ENCODE measurements around the gene AASDH. TPM values are rescaled to one million over a fixed set of nuclear protein-coding genes. Genes with fewer than 3 reads are reported as not detected.

Gene AASDH
- polyA plus RNA-seq, 2 of the 4 experiments (the other 2 are of a cell fraction) = 4.8 to 12.2 TPM

DNA sequence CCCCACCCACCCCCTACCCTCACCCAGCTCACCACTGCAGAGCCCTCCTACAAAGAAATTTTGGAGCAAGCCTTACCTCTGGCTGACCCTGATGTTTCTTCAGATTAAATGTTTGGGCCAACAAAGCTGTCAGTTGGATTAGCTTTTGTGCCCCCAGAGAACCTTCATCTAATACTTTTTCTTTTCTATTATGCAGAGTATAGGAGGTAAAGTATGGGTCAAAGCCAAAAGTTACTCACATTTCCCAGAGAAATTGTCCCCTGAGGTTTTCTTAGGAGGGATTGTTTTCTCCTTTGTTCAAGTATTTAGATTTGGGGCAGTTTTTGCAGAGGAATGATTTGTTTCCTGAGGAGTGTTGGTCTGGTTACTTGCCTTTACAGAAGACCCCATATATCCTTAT is 69.5 kb downstream of the AASDH start:
- POLR2A ChIA-PET = no interaction called here
- H3K9me3 ChIP-seq = no peaks in the 10 kb centered on the region
- no peak overlapping the region for H3K4me2 ChIP-seq
- FAIRE-seq = no peak
- 0 out of 3 replicates have a peak, but pooled peaks cover 4% of the 10 kb centered on the region for H3K4me1 ChIP-seq
- no peak for ATAC-seq
- no peak for DNase-seq (ENCODE audit: low read depth in 1 of 2, low spot score in 1 of 2)
- no peak overlapping the region for H3K27ac ChIP-seq
- CTCF ChIA-PET = interaction anchor here (1.0 kb wide), 1 partner anchor 17 kb away, joined by 4 read pairs; no protein-coding TSS in a partner anchor
- no peak for TF ChIP-seq TFCP2L1 (CRISPR knock-in tag; IDR thresholded peaks at IDR 0.05)
- TF ChIP-seq CBX8 (IDR thresholded peaks at IDR 0.05) = no peak
- no peak for TF ChIP-seq ZNF302 (CRISPR knock-in tag; IDR thresholded peaks at IDR 0.05)
- TF ChIP-seq BHLHE40 (IDR thresholded peaks at IDR 0.05; ENCODE audit: low read depth, low read length) = no peak
- no peak for TF ChIP-seq RFX5 (IDR thresholded peaks at IDR 0.05)
- TF ChIP-seq SMC3 (IDR thresholded peaks at IDR 0.05) = no peak
- TF ChIP-seq MYC (IDR thresholded peaks at IDR 0.05; ENCODE audit: borderline replicate concordance, low read length) = no peak
- TF ChIP-seq EHF (CRISPR knock-in tag; IDR thresholded peaks at IDR 0.05) = no peak
- no peak for TF ChIP-seq RCOR1 (IDR thresholded peaks at IDR 0.05; ENCODE audit: low read depth, low read length)
- TF ChIP-seq MAZ (IDR thresholded peaks at IDR 0.05; ENCODE audit: borderline replicate concordance, low read depth, low read length) = no peak
- no peak overlapping the region for H3K4me3 ChIP-seq

DNA sequence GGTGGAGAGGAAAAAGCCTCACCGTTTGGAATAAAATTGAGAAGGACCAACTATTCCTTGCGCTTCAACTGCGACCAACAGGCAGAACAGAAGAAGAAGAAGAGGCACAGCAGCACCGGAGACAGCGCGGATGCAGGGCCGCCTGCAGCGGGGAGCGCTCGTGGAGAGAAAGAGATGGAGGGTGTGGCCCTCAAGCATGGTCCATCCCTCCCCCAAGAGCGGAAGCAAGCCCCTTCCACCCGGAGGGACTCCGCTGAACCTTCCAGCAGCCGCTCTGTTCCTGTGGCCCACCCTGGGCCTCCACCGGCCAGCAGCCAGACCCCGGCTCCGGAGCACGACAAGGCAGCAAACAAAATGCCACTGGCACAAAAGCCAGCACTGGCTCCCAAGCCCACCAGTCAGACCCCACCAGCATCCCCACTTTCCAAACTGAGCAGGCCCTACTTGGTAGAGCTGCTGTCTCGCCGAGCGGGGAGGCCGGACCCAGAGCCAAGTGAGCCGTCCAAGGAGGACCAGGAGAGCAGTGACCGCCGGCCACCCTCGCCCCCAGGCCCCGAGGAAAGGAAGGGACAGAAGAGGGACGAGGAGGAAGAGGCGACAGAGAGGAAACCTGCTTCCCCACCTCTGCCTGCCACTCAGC is 71.2 kb downstream of the AASDH start:
- WGBS (ENCODE audit: missing lambda C conversion rate) = 79% methylated on average over 13 of the region's 29 CpGs

DNA sequence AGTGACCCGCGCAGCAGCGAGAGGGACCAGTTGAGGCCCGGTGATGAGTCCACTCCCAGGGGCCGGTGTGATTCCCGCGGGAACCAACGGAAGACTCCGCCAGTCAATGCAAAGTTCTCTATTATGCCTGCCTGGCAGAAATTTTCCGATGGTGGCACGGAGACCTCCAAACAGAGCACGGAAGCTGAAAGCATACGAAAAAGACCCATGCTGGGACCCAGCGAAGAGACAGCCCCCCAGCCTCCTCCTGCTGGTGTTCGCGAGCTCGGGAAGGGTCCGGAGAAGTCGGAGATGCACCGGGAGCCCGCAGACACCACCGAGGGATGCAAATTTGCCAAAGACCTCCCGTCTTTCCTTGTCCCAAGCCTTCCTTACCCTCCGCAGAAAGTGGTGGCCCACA is 71.7 kb downstream of the AASDH start:
- no peak for FAIRE-seq
- H3K4me2 ChIP-seq = no peak overlapping the region
- POLR2A ChIA-PET = no interaction called here
- ATAC-seq = no peak
- 59% methylated on average over 13 of the region's 24 CpGs for WGBS (ENCODE audit: missing lambda C conversion rate)
- 0 out of 3 replicates have a peak, but pooled peaks cover 4% of the 10 kb centered on the region for H3K4me1 ChIP-seq
- CTCF ChIA-PET = no interaction called here
- H3K27ac ChIP-seq = no peak overlapping the region
- no peaks in the 10 kb centered on the region for H3K9me3 ChIP-seq
- no peak for DNase-seq (ENCODE audit: low read depth in 1 of 2, low spot score in 1 of 2)
- H3K4me3 ChIP-seq = no peak overlapping the region
- TF ChIP-seq, protein P1, sequence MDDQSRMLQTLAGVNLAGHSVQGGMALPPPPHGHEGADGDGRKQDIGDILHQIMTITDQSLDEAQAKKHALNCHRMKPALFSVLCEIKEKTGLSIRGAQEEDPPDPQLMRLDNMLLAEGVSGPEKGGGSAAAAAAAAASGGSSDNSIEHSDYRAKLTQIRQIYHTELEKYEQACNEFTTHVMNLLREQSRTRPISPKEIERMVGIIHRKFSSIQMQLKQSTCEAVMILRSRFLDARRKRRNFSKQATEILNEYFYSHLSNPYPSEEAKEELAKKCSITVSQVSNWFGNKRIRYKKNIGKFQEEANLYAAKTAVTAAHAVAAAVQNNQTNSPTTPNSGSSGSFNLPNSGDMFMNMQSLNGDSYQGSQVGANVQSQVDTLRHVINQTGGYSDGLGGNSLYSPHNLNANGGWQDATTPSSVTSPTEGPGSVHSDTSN (IDR thresholded peaks at IDR 0.05) = no peak
- TF ChIP-seq ESRRA (IDR thresholded peaks at IDR 0.05; ENCODE audit: borderline replicate concordance, low read length) (no peak), BHLHE40 (IDR thresholded peaks at IDR 0.05; ENCODE audit: low read depth, low read length) (no peak), FOSB (CRISPR knock-in tag; IDR thresholded peaks at IDR 0.05) (no peak), HDAC2 (IDR thresholded peaks at IDR 0.05) (no peak), SMC3 (IDR thresholded peaks at IDR 0.05) (no peak), FOXS1 (CRISPR knock-in tag; IDR thresholded peaks at IDR 0.05) (no peak), HOXB5 (CRISPR knock-in tag; IDR thresholded peaks at IDR 0.05) (no peak), MAZ (IDR thresholded peaks at IDR 0.05; ENCODE audit: borderline replicate concordance, low read depth, low read length) (no peak), CHD2 (IDR thresholded peaks at IDR 0.05; ENCODE audit: low read length, partially characterized antibody) (no peak), HEYL (CRISPR knock-in tag; IDR thresholded peaks at IDR 0.05) (no peak), EHMT2 (IDR thresholded peaks at IDR 0.05; ENCODE audit: low read depth) (no peak)
- TF ChIP-seq, protein P2, sequence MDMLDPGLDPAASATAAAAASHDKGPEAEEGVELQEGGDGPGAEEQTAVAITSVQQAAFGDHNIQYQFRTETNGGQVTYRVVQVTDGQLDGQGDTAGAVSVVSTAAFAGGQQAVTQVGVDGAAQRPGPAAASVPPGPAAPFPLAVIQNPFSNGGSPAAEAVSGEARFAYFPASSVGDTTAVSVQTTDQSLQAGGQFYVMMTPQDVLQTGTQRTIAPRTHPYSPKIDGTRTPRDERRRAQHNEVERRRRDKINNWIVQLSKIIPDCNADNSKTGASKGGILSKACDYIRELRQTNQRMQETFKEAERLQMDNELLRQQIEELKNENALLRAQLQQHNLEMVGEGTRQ (IDR thresholded peaks at IDR 0.05) = no peak
- TF ChIP-seq, protein P3, sequence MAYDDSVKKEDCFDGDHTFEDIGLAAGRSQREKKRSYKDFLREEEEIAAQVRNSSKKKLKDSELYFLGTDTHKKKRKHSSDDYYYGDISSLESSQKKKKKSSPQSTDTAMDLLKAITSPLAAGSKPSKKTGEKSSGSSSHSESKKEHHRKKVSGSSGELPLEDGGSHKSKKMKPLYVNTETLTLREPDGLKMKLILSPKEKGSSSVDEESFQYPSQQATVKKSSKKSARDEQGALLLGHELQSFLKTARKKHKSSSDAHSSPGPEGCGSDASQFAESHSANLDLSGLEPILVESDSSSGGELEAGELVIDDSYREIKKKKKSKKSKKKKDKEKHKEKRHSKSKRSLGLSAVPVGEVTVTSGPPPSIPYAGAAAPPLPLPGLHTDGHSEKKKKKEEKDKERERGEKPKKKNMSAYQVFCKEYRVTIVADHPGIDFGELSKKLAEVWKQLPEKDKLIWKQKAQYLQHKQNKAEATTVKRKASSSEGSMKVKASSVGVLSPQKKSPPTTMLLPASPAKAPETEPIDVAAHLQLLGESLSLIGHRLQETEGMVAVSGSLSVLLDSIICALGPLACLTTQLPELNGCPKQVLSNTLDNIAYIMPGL (CRISPR knock-in tag; IDR thresholded peaks at IDR 0.05; ENCODE audit: borderline replicate concordance) = no peak

More for the DNA sequence above, 71.2 kb downstream of the AASDH start:
- no peak for ATAC-seq
- H3K4me2 ChIP-seq = no peak overlapping the region
- no peak overlapping the region for H3K27ac ChIP-seq
- TF ChIP-seq POLR2AphosphoS2 (conservative IDR thresholded peaks at IDR 0.05; ENCODE audit: low read length) = no peak
- TF ChIP-seq CEBPB (IDR thresholded peaks at IDR 0.05) = no peak
- TF ChIP-seq CBX8 (IDR thresholded peaks at IDR 0.05) = no peak
- no peak for TF ChIP-seq JUNB (IDR thresholded peaks at IDR 0.05)
- TF ChIP-seq HDAC2 (IDR thresholded peaks at IDR 0.05) = no peak
- no peak for TF ChIP-seq RCOR1 (IDR thresholded peaks at IDR 0.05; ENCODE audit: low read depth, low read length)
- no peak for TF ChIP-seq HOXB5 (CRISPR knock-in tag; IDR thresholded peaks at IDR 0.05)
- TF ChIP-seq, protein P2 (IDR thresholded peaks at IDR 0.05) = no peak
- TF ChIP-seq HEYL (CRISPR knock-in tag; IDR thresholded peaks at IDR 0.05) = no peak
- no peak for TF ChIP-seq SREBF2 (IDR thresholded peaks at IDR 0.05)
- TF ChIP-seq KDM5A (IDR thresholded peaks at IDR 0.05) = no peak
- TF ChIP-seq ZSCAN20 (CRISPR knock-in tag; IDR thresholded peaks at IDR 0.05) = no peak
- TF ChIP-seq, protein P4, sequence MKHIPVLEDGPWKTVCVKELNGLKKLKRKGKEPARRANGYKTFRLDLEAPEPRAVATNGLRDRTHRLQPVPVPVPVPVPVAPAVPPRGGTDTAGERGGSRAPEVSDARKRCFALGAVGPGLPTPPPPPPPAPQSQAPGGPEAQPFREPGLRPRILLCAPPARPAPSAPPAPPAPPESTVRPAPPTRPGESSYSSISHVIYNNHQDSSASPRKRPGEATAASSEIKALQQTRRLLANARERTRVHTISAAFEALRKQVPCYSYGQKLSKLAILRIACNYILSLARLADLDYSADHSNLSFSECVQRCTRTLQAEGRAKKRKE (CRISPR knock-in tag; IDR thresholded peaks at IDR 0.05; ENCODE audit: low read depth) = no peak
- TF ChIP-seq CHD4 (IDR thresholded peaks at IDR 0.05; ENCODE audit: borderline replicate concordance) = no peak
- TF ChIP-seq MAZ (IDR thresholded peaks at IDR 0.05; ENCODE audit: borderline replicate concordance, low read depth, low read length) = no peak
- TF ChIP-seq NR3C1 (IDR thresholded peaks at IDR 0.05) = no peak
- TF ChIP-seq, protein P5, sequence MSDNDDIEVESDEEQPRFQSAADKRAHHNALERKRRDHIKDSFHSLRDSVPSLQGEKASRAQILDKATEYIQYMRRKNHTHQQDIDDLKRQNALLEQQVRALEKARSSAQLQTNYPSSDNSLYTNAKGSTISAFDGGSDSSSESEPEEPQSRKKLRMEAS (IDR thresholded peaks at IDR 0.05) = no peak
- no peak for TF ChIP-seq RNF2 (IDR thresholded peaks at IDR 0.05; ENCODE audit: borderline replicate concordance, low read depth)
- TF ChIP-seq RAD21 (conservative IDR thresholded peaks at IDR 0.05 in 1 of 2, IDR thresholded peaks at IDR 0.05 in 1 of 2) = no peak
- no peak for FAIRE-seq
- DNase-seq (ENCODE audit: low read depth in 1 of 2, low spot score in 1 of 2) = no peak
- 0 out of 3 replicates have a peak, but pooled peaks cover 4% of the 10 kb centered on the region for H3K4me1 ChIP-seq
- H3K4me3 ChIP-seq = no peak overlapping the region
- POLR2A ChIA-PET = no interaction called here
- CTCF ChIA-PET = no interaction called here
- H3K9me3 ChIP-seq = no peaks in the 10 kb centered on the region
